CD4-positive, alpha-beta T cell treated with Interleukin-17A for 4 hours (primary cell): ENCODE results near the gene TJP3.
A peak's percentile ranks its signal among the peaks of the same experiment; 100 is the strongest.
"Not testable (repeated sequence)": the region's sequence is repeated elsewhere in the genome, so short reads cannot be mapped to it uniquely, and the experiment has no call there.

Experiments
- DNase-seq: peaks from one replicate; pipeline ENCODE4 v3.0.0-alpha.2; 2020; ENCODE audit warnings: mixed read lengths

Gene TJP3, protein sequence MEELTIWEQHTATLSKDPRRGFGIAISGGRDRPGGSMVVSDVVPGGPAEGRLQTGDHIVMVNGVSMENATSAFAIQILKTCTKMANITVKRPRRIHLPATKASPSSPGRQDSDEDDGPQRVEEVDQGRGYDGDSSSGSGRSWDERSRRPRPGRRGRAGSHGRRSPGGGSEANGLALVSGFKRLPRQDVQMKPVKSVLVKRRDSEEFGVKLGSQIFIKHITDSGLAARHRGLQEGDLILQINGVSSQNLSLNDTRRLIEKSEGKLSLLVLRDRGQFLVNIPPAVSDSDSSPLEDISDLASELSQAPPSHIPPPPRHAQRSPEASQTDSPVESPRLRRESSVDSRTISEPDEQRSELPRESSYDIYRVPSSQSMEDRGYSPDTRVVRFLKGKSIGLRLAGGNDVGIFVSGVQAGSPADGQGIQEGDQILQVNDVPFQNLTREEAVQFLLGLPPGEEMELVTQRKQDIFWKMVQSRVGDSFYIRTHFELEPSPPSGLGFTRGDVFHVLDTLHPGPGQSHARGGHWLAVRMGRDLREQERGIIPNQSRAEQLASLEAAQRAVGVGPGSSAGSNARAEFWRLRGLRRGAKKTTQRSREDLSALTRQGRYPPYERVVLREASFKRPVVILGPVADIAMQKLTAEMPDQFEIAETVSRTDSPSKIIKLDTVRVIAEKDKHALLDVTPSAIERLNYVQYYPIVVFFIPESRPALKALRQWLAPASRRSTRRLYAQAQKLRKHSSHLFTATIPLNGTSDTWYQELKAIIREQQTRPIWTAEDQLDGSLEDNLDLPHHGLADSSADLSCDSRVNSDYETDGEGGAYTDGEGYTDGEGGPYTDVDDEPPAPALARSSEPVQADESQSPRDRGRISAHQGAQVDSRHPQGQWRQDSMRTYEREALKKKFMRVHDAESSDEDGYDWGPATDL

GRCh38 chr19:3708207-3708931 lies at the start of gene TJP3:
TSS of gene TJP3 (plus strand) at chr19:3708384. CDS start at chr19:3728433, 20,049 bp downstream.
- no peak for DNase-seq

- DNase-seq = no peak
Observed at GRCh38 chr19:3658870-3659745, 49.1 kb upstream of the TJP3 start.

- DNase-seq = no peak
Observed at GRCh38 chr19:3659746-3660112, 48.5 kb upstream of the TJP3 start.

GRCh38 chr19:3660493-3661219 lies 47.5 kb upstream of the TJP3 start:
- DNase-seq = no peak

DNA sequence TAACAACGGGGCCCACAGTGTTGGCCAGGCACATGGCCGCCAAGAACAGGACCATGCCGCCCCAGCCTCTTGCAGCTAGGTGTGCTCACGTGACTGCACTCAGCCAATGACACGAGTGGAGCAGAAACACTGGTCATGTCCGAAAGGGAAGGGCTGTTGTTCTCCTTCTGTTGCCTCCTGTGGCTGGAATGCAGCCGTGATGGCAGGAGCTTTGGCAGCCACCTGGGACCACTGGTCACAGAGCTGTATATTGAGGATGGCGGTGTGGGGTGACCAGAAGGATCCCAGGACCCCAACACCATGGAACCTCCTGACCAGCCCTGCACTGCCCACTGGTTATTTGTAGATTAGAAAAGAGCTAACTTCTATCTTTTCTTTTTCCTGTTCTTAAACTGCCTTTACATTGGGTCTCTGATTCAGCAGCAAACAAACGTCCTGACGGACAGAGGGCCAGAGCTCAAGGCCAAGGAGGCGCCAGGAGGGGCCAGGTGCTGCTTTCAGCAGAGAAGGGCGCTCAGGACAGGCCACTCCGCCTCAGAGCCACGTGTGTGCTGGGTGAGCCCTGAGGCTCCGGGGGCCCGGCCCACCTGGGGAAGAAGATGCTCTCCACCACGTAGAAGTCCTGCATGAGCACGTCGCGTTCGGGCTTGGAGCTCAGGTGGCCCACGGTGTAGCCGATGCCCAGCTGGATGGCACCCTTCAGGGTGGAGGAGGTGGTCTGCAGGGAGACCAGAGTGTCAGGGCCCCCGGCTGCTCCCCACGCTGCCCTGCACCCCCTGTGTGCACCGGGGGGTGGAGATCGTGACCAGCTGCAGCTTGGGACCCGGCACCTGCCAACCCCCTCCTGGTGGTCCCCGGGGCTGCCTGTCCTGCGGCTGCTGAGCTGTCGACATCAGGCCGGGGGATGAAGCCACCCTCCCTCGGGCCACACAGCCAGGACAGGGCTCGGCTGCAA lies 46.6 kb upstream of the TJP3 start:
- no peak for DNase-seq

GRCh38 chr19:3663838-3664237 lies 44.3 kb upstream of the TJP3 start:
- no peak for DNase-seq

GRCh38 chr19:3664879-3665642 lies 43.1 kb upstream of the TJP3 start:
- no peak for DNase-seq

DNA sequence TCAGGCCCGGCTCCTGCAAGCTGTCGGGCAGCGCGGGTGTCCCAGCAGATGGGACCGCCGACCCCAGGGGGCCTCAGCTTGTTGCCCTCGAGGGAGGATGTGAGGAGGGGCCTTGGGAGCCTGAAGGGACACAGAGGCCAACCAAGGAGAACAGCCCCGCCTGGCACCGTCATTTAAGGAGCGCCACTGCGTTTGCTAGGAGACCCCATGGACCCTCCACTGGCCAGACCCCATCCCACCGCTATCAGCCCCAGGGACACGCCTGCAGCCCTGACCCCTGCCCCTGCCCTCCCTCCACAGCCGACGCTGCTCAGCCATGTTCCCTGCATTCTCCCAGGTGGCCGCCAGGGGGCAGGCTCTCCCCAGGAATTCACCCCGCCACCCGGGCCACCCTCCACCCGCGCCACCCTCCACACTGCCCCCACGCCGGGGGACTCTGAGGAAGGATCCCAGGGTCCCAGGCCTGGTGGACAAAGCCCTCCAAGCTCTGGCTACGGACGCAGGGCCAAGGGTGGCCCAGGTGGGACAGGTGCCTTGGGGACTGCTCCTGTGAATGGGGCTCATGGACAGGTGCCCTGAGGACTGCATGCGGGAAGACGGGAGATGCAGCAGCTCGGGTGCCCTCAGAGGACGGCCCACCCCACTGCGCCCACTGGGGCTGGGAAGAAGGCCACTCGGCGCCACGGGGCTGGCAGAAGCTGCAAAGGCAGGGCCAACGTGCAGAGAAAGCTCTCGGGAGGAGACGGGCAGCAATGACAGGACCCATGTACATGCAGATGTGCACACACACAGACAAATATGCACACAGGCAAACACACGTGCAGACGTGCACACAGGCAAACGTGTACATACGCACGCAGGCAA lies 42.3 kb upstream of the TJP3 start:
- peak; percentile 83 for DNase-seq

DNA sequence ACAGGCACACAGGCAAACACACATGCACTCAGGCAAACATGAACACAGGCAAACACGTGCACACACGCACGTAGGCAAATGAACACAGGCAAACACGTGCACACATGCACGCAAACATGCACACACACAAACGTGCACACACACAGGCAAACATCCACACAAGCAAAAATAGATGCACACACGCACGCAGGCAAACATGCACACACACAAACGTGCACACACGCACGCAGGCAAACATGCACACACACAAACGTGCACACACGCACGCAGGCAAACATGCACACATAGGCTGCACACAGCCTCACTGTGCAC lies 41.7 kb upstream of the TJP3 start:
- DNase-seq = not testable (repeated sequence)

DNA sequence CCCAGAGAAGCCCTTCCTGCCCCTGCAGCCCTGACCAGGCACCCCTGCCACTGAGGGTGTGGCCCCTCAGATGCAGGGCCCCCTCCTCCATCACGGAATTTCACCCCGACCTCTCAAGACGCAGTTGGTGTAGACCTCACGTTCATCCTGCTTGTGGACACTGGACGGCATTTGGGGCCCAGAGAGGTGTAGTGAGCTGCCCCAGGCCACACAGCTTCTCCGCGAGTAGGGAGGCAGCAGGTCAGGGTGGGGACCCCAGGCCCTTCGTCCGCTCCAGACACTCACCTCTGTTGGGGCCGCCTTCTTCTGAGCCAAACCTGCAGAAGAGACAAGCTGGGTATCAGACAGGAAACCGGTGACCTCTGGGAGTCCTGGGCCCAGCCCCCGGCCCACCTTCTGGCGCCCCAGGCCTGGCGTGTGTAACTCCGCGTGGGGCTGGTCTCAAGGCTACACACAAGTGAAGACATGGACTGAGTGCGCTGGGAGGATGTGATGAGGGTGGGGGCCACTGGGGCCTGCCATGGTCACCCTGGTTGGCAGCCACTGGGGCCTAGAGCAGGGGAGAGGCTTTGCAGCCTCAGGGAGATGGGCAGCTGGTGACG lies 41.0 kb upstream of the TJP3 start:
- DNase-seq = no peak

- DNase-seq = no peak
Observed at GRCh38 chr19:3667766-3668165, 40.4 kb upstream of the TJP3 start.

- DNase-seq = no peak
Observed at GRCh38 chr19:3668331-3669081, 39.7 kb upstream of the TJP3 start.

DNA sequence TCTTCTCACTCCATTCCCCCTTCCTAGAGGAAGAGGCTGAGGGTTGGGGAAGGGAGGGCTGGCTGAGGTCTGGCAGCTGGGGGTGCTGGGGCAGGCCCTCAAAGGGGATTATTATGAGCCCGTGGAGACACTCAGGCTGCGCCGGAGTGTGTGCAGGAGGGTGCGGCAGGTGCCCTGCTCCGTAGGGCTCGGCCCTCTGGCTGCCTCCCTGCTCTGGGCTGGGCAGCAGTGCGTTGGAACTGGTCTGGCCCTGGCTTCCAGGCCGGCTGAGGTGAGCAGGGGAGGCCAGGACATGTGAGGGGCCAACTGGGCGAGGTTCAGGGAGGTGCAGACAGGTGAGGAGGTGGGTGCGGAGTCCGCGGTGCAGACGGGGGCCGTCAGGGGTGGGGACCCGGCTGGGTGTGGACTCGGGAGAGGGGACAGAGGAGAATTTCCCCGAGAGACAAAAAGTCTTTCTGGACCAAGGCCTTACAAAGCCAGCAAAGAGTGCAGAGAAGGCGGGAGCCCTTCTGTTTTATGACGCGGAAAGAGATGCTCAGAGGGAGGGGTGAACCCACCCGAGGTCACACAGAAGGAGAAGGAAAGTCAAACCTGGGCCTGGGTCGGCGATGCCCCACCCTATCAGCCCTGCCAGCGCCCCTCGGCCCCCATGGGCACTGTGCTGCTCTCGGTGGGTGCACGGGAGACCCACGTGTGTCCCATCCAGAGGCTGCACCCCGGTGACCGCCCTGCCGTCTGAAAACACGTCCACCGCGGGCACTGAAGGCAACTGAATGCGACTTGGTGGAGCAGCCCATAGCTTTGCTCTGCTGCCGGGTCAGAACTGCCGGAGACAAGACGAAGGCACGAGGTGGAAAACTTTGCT lies 38.9 kb upstream of the TJP3 start:
- DNase-seq = no peak

GRCh38 chr19:3669947-3670795 lies 38.0 kb upstream of the TJP3 start:
- no peak for DNase-seq
